Activated naive CD8-positive, alpha-beta T cell treated with anti-CD3 and anti-CD28 coated beads, Interleukin-2, amount 50 U/mL, for 16 hours (primary cell): ENCODE results near the gene SYCP2.
"Not testable (repeated sequence)": the region's sequence is repeated elsewhere in the genome, so short reads cannot be mapped to it uniquely, and the experiment has no call there.

Experiments used
- DNase-seq: peaks from one replicate; pipeline ENCODE4 v3.0.0-alpha.2; 2020; ENCODE audit warnings: low read depth, low spot score

The SYCP2 gene

GRCh38 chr20:59933296-59933848, at the start of gene SYCP2:
Gene SYCP2, minus strand, starts transcription at chr20:59933637. Its CDS starts 11,224 bp downstream, at chr20:59922413.
- DNase-seq, result no peak

DNA sequence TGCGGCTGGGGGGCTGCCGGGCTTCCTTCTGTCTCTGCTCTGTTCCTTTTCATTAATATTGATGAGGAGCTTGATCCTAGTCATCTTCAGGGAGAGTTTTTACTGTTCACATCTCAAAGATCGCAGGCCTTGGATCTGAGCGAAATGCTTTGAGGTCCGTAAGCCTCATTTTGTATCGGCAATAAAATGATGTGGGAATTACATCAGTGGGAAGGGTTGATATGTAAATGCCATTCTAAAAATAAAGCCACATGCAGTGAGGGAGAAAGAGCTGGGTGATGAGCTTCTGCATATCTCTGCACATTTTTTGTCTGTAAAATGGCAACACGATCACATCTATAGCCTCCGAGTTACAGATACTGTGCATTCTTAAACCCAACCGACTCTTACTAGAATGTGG, 49.6 kb upstream of the SYCP2 start:
- no peak for DNase-seq

- DNase-seq, result no peak
Measured at GRCh38 chr20:59977086-59977485, 43.6 kb upstream of the SYCP2 start.

- DNase-seq, result no peak
Measured at GRCh38 chr20:59976156-59976782, 42.8 kb upstream of the SYCP2 start.

- DNase-seq, result no peak
Measured at GRCh38 chr20:59972037-59972801, 38.8 kb upstream of the SYCP2 start.

DNA sequence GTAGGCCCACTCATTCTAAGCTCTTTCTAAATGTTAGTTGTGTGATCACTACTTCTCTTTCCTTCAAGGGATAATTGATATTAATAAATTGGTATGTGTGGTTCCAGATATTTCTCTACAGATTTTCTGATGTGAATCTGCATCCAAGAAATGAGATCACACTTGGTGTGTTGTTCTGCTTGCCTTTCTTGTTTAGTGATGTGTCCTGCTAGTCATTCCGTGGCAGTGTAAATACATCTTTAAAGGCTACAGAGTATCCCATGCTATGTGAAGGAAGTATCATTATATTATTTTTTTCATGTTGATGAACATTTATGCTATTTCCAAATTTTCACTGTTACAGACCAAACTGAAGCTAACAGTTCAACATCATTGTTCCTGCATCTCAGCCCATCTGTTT, 38.0 kb upstream of the SYCP2 start:
- DNase-seq, result no peak

DNA sequence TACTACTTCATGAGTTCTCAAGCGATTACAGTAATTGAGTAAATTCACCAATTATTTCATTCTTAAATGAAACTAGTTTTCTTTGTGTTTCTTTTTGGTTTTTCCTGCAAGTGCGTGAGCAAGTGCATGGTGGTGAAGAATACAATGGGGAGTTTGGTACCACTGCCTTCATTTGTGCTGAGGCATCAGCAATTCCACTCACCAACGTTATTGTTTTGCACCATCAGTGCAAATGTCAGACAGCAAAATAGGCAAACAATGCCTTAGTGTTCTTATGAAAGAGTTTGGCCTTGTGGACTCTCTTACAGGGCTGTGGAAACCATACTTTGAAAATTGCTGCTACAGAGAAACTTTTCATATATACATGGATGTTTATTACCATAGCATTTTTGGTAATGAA, 33.0 kb upstream of the SYCP2 start:
- DNase-seq, result no peak

DNA sequence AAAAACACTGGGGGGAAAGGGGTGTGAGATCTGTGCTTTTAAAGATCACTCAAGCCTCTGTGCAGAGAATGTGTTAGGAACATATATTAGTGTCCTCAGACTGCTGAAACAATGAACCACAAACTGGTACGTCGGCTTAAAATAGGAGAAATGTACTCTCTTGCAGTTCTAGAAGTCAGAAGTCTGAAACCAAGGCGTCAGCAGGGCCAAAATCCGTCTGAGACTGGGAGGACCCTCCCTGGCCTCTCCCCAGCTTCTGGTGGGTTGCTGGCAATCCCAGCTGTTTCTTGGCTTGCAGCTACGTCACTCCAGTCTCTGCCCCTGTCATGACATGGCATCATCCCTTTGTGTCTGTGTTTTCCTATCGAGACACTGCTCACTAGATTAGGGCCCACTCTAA, 28.7 kb upstream of the SYCP2 start:
- no peak for DNase-seq

- DNase-seq, result no peak
Measured at GRCh38 chr20:59961423-59961822, 28.0 kb upstream of the SYCP2 start.

- DNase-seq, result no peak
Measured at GRCh38 chr20:59958626-59959025, 25.2 kb upstream of the SYCP2 start.

GRCh38 chr20:59958123-59958522, 24.7 kb upstream of the SYCP2 start, which contains the start of gene CDH26:
Gene CDH26, plus strand, starts transcription at chr20:59958423. Its CDS starts 304 bp downstream, at chr20:59958727.
- DNase-seq, result no peak

GRCh38 chr20:59957568-59957967, 24.1 kb upstream of the SYCP2 start:
- DNase-seq, result not testable (repeated sequence)

DNA sequence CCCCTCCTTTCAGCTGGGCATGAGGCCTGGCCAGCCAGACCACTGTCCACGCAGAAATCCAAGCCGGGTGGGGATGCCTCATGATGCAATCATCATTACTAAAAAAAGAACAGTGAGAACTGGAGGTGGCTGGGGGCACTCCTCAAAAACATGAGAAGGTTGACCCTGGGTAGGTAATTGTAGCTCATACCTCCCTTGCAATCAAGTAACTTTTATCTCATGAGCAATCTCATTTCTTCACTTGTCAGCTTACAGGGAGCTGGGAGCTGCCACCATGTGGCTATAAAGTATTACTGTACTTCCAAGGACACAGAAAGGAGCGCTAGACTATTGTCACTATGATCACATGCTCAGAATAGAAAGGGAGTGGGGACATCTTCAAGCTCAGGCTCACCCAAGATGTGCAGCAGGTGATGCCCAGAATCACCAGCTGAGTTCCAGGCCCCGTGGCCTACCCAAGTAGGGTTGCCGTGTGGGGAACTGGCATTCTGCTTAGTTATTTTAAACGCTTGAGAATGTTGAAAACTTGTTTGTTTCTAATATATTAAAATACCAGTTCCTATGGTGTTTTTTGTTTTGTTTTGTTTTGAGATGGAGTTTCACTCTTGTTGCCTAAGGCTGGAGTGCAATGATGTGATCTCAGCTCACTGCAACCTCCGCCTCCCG, 21.8 kb upstream of the SYCP2 start:
- no peak for DNase-seq

- DNase-seq, result no peak
Measured at GRCh38 chr20:59954718-59955117, 21.3 kb upstream of the SYCP2 start.

DNA sequence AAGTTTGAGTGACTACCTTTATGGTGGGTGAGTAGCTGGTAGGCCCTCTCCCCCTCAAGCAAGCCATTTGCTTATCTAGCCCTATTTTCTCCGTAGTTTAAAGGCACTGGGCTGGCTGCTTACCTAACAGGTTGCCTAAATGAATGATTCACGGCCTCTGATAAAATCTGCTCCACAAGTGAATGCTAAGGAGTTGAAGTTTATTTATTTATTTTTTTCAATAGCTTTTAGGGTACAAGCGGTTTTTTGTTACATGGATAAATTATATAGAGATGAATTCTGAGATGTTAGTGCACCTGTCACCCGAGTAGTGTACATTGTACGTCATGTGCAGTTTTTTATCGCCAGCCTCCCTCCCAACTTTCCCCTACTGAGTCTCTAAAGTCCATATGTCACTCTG, 16.5 kb upstream of the SYCP2 start:
- no peak for DNase-seq

GRCh38 chr20:59948828-59949720, 15.6 kb upstream of the SYCP2 start:
- no peak for DNase-seq

- no peak for DNase-seq
Measured at GRCh38 chr20:59948212-59948611, 14.8 kb upstream of the SYCP2 start.

DNA sequence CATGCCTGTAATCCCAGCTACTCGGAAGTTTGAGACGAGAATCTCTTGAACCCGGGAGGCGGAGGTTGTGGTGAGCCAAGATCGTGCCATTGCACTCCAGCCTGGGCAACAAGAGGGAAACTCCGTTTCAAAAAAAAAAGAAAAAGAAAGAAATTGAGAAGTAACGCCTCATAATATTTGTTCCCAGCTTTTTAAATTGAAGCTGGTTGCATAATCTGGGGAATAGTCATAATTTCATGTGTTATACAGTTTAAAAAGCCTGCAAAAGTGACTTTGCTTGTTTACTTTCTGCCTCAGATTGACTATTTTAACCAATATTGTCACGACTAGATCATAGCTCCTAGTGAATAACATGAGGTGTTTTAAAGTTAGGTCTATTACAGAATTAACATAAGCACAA, 13.9 kb upstream of the SYCP2 start:
- DNase-seq, result no peak

DNA sequence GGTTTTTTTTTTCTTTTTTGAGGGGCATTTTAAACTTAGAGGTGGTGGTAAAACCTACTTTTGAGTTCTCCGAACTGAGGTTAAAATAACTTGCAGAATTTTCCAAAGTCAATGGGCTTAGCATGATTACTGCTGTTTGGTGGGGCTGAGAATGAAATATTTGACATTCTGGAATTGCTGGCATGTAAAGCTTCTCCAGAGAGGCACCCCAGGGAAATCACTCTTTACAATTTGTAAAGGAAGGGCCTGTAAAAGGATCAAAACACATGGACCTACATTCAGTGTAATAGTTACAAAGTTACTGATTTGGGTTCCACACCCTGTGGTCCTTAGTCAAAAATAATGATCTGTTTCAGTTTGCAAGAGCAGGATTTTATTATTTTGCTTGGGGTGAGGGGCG, 12.3 kb upstream of the SYCP2 start:
- no peak for DNase-seq

DNA sequence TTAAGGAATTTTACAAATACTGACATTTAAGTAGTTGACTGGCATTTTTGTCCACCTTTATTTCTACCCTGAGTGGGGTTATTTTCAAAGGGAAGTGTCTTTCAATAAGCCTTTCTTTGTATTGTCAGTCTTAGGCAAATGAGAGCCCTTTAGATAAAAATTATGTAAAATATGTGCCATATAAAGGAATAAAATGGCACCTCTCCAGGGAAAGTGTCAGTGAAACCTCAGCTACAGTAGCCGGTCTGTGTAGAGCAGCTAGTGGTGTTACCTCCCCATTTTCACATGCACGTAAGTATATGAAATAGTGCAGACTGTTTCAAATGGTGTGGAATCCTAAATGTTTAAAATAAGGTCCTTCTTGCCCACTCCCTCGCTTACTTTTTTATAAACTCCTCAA, 11.7 kb upstream of the SYCP2 start:
- no peak for DNase-seq

DNA sequence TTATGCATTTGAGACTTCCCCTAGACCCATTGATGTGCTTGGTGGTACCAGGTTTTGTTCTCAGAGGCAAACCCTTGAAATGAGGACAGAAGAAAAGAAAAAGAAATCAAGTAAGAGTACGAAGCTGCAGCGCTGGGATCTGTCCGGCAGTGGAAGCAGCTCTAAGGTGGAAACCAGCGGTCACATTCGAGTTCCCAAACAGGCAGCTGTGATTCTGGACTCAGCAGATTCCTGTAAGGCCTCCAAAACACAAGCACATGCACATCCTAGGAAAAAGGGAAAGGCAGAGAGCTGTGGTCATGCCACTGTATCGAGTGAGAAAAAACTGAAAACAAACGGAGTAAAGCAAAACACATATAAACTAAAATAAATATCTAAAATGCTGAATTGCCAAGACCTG, 11.3 kb upstream of the SYCP2 start:
- no peak for DNase-seq
